ENCODE results near the gene AZIN2.

GRCh38 chr1:33149453-33150190, 68.7 kb downstream of the AZIN2 start:
- TF ChIP-seq CTCF (IDR thresholded peaks at IDR 0.05) (no peak), POLR2A (IDR thresholded peaks at IDR 0.05) (no peak)
